HepG2 (cell line): ENCODE data around the gene CRY1. TPM values are rescaled to one million over a fixed set of nuclear protein-coding genes. Genes with fewer than 3 reads are reported as not detected.
A peak's percentile ranks its signal among the peaks of the same experiment; 100 is the strongest.

Experiments
- SIN3A ChIP-seq: IDR thresholded peaks from 2 replicates; pipeline ENCODE4 v1.6.1; 2011; ENCODE audit warnings: low read depth, mild to moderate bottlenecking, control low read depth, low read length, borderline replicate concordance
- SP4 ChIP-seq: sonication (generic); formaldehyde crosslinking; IDR thresholded peaks from 2 replicates; pipeline ENCODE4 v1.8.1; 2023; ENCODE audit warnings: mild to moderate bottlenecking, missing genetic modification reagents
- ZKSCAN1 ChIP-seq: fragments of 150-350 bp; IDR thresholded peaks from 2 replicates; pipeline ENCODE4 v1.6.1; 2014; ENCODE audit warnings: low read length
- ZNF451 ChIP-seq: sonication (generic); formaldehyde crosslinking; IDR thresholded peaks from 2 replicates; pipeline ENCODE4 v1.5.0; 2020; ENCODE audit warnings: mild to moderate bottlenecking, missing genetic modification reagents
- ZNF564 ChIP-seq: sonication (generic); formaldehyde crosslinking; IDR thresholded peaks from 2 replicates; pipeline ENCODE4 v1.8.1; 2023; ENCODE audit warnings: mild to moderate bottlenecking, missing genetic modification reagents
- ZNF607 ChIP-seq: sonication (generic); formaldehyde crosslinking; IDR thresholded peaks from 2 replicates; pipeline ENCODE4 v1.5.1; 2020; ENCODE audit warnings: missing genetic modification reagents, mild to moderate bottlenecking, borderline replicate concordance
- polyA plus RNA-seq, 8 experiments: library from polyadenylated mRNA; depleted of rRNA in 3 of 8; stranded (reverse) in 7 of 8; unstranded in 1 of 8; fragments of >200 nt; fragmentation: Illumina TruSeq in 4 of 8; extraction: Trizol in 4 of 8; gene quantifications; 2 replicates each; pipeline versions ENCODE4 v1.2.1 to v1.2.3, GENCODE V29; 2011 to 2016; ENCODE audit warnings: low read depth in 4 of 8, missing spikeins in 1 of 8, mixed read lengths in 1 of 8; ENCODE audit not compliant: insufficient read depth in 1 of 8
- total RNA-seq, 5 experiments: library from RNA; depleted of rRNA; stranded (reverse); fragments of >200 nt; fragmentation: Illumina TruSeq; extraction: Trizol; gene quantifications; 2 replicates each; pipeline ENCODE4 v1.2.3, GENCODE V29; 2016; ENCODE audit warnings: low read depth in 1 of 5
- TF ChIP-seq, protein P1 (sequence below): sonication (generic); formaldehyde crosslinking; IDR thresholded peaks from 2 replicates; pipeline ENCODE4 v1.8.1; 2023; ENCODE audit warnings: mild to moderate bottlenecking, missing genetic modification reagents
- TF ChIP-seq, protein P2 (sequence below): sonication (generic); formaldehyde crosslinking; IDR thresholded peaks from 2 replicates; pipeline ENCODE4 v1.8.0; 2022; ENCODE audit warnings: mild to moderate bottlenecking, missing genetic modification reagents, moderate library complexity
- TF ChIP-seq, protein P3 (sequence below), 2 experiments: sonication (generic) in 1 of 2; formaldehyde crosslinking in 1 of 2; IDR thresholded peaks; 2 replicates each; pipeline versions ENCODE4 v1.6.1 to v1.9.0; 2014 to 2022; ENCODE audit warnings: antibody characterized with exemption in 1 of 2, borderline replicate concordance in 1 of 2, inconsistent platforms in 1 of 2, low read depth in 1 of 2, missing genetic modification reagents in 1 of 2
- TF ChIP-seq, protein P4 (sequence below): sonication (generic); formaldehyde crosslinking; IDR thresholded peaks from 2 replicates; pipeline ENCODE4 v1.4.0; 2020; ENCODE audit warnings: mild to moderate bottlenecking, missing genetic modification reagents, borderline replicate concordance
- TF ChIP-seq, protein P5 (sequence below): sonication (generic); formaldehyde crosslinking; IDR thresholded peaks from 2 replicates; pipeline ENCODE4 v1.5.1; 2020; ENCODE audit warnings: missing genetic modification reagents, mild to moderate bottlenecking, borderline replicate concordance

Gene CRY1
- total and polyA plus RNA-seq, 2 of the 13 experiments (the other 11 are each of a cell fraction or from before 2014, with no cell fraction given), result 11.4 to 13.9 TPM

DNA sequence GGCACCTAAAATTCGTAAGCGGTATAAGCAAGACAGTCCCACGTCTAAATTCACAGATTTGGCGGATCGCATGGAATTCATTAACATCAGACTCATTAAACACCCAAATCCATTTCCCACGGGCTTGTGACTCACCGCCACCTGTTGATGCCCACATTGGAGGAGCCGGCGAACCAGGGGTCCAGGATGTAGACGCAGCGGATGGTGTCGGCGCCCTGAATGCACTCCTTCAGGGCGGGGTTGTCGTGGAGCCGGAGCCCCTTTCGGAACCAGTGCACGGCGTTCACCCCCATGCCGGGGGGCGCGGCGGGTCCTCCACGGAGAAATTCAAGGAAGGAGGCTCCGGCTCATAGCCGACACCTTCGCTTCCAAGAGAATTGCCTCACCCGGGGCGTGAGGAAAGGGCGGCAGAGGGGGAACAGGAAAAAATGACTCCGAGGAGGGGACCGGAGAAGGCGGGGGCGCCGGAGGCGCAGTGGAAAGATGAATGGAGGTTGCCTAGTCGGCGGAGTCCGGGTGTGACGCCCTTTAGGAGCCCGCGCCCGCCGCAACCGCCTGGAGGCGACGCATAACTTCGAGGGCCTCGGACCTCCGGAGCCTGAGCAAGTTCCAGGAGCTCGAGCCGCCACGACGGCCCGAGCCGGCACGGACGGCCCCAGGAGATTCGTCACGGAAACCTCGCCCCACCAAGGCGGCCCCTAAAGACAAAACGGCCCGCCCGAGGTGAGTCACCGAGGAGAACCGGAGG lies 506 bp downstream of the CRY1 start (continued):
- TF ChIP-seq, protein P1, sequence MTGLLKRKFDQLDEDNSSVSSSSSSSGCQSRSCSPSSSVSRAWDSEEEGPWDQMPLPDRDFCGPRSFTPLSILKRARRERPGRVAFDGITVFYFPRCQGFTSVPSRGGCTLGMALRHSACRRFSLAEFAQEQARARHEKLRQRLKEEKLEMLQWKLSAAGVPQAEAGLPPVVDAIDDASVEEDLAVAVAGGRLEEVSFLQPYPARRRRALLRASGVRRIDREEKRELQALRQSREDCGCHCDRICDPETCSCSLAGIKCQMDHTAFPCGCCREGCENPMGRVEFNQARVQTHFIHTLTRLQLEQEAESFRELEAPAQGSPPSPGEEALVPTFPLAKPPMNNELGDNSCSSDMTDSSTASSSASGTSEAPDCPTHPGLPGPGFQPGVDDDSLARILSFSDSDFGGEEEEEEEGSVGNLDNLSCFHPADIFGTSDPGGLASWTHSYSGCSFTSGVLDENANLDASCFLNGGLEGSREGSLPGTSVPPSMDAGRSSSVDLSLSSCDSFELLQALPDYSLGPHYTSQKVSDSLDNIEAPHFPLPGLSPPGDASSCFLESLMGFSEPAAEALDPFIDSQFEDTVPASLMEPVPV (CRISPR knock-in tag), result no peak
- TF ChIP-seq SIN3A (no peak), ZKSCAN1 (no peak), ZNF607 (CRISPR knock-in tag) (no peak), ZNF564 (CRISPR knock-in tag) (0 out of 2 replicates have a peak, but pooled peaks have one; percentile 45), ZNF451 (0 out of 2 replicates have a peak, but pooled peaks have one; percentile 0), SP4 (CRISPR knock-in tag) (no peak)
- TF ChIP-seq, protein P2, sequence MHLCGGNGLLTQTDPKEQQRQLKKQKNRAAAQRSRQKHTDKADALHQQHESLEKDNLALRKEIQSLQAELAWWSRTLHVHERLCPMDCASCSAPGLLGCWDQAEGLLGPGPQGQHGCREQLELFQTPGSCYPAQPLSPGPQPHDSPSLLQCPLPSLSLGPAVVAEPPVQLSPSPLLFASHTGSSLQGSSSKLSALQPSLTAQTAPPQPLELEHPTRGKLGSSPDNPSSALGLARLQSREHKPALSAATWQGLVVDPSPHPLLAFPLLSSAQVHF, result 0 out of 2 replicates have a peak, but pooled peaks have one; percentile 29
- TF ChIP-seq, protein P3, sequence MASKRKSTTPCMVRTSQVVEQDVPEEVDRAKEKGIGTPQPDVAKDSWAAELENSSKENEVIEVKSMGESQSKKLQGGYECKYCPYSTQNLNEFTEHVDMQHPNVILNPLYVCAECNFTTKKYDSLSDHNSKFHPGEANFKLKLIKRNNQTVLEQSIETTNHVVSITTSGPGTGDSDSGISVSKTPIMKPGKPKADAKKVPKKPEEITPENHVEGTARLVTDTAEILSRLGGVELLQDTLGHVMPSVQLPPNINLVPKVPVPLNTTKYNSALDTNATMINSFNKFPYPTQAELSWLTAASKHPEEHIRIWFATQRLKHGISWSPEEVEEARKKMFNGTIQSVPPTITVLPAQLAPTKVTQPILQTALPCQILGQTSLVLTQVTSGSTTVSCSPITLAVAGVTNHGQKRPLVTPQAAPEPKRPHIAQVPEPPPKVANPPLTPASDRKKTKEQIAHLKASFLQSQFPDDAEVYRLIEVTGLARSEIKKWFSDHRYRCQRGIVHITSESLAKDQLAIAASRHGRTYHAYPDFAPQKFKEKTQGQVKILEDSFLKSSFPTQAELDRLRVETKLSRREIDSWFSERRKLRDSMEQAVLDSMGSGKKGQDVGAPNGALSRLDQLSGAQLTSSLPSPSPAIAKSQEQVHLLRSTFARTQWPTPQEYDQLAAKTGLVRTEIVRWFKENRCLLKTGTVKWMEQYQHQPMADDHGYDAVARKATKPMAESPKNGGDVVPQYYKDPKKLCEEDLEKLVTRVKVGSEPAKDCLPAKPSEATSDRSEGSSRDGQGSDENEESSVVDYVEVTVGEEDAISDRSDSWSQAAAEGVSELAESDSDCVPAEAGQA (IDR thresholded peaks at IDR 0.05; ENCODE audit: low read depth), result no peak
- TF ChIP-seq, protein P3 (CRISPR knock-in tag; IDR thresholded peaks at IDR 0.05; ENCODE audit: borderline replicate concordance), result no peak
- TF ChIP-seq, protein P4, sequence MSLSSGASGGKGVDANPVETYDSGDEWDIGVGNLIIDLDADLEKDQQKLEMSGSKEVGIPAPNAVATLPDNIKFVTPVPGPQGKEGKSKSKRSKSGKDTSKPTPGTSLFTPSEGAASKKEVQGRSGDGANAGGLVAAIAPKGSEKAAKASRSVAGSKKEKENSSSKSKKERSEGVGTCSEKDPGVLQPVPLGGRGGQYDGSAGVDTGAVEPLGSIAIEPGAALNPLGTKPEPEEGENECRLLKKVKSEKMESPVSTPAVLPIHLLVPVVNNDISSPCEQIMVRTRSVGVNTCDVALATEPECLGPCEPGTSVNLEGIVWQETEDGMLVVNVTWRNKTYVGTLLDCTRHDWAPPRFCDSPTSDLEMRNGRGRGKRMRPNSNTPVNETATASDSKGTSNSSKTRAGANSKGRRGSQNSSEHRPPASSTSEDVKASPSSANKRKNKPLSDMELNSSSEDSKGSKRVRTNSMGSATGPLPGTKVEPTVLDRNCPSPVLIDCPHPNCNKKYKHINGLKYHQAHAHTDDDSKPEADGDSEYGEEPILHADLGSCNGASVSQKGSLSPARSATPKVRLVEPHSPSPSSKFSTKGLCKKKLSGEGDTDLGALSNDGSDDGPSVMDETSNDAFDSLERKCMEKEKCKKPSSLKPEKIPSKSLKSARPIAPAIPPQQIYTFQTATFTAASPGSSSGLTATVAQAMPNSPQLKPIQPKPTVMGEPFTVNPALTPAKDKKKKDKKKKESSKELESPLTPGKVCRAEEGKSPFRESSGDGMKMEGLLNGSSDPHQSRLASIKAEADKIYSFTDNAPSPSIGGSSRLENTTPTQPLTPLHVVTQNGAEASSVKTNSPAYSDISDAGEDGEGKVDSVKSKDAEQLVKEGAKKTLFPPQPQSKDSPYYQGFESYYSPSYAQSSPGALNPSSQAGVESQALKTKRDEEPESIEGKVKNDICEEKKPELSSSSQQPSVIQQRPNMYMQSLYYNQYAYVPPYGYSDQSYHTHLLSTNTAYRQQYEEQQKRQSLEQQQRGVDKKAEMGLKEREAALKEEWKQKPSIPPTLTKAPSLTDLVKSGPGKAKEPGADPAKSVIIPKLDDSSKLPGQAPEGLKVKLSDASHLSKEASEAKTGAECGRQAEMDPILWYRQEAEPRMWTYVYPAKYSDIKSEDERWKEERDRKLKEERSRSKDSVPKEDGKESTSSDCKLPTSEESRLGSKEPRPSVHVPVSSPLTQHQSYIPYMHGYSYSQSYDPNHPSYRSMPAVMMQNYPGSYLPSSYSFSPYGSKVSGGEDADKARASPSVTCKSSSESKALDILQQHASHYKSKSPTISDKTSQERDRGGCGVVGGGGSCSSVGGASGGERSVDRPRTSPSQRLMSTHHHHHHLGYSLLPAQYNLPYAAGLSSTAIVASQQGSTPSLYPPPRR (CRISPR knock-in tag), result 0 out of 2 replicates have a peak, but pooled peaks have one; percentile 24
- TF ChIP-seq, protein P5, sequence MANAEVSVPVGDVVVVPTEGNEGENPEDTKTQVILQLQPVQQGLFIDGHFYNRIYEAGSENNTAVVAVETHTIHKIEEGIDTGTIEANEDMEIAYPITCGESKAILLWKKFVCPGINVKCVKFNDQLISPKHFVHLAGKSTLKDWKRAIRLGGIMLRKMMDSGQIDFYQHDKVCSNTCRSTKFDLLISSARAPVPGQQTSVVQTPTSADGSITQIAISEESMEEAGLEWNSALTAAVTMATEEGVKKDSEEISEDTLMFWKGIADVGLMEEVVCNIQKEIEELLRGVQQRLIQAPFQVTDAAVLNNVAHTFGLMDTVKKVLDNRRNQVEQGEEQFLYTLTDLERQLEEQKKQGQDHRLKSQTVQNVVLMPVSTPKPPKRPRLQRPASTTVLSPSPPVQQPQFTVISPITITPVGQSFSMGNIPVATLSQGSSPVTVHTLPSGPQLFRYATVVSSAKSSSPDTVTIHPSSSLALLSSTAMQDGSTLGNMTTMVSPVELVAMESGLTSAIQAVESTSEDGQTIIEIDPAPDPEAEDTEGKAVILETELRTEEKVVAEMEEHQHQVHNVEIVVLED (CRISPR knock-in tag), result no peak
